ENCODE results near the gene APBB2.
"Not testable (repeated sequence)": the region's sequence is repeated elsewhere in the genome, so short reads cannot be mapped to it uniquely, and the experiment has no call there.

APBB2 gene

GRCh38 chr4:41155194-41155830 lies 59.0 kb downstream of the APBB2 start:
- DNase-seq, result no peak

GRCh38 chr4:41154814-41155177 lies 59.5 kb downstream of the APBB2 start:
- no peak for DNase-seq

DNA sequence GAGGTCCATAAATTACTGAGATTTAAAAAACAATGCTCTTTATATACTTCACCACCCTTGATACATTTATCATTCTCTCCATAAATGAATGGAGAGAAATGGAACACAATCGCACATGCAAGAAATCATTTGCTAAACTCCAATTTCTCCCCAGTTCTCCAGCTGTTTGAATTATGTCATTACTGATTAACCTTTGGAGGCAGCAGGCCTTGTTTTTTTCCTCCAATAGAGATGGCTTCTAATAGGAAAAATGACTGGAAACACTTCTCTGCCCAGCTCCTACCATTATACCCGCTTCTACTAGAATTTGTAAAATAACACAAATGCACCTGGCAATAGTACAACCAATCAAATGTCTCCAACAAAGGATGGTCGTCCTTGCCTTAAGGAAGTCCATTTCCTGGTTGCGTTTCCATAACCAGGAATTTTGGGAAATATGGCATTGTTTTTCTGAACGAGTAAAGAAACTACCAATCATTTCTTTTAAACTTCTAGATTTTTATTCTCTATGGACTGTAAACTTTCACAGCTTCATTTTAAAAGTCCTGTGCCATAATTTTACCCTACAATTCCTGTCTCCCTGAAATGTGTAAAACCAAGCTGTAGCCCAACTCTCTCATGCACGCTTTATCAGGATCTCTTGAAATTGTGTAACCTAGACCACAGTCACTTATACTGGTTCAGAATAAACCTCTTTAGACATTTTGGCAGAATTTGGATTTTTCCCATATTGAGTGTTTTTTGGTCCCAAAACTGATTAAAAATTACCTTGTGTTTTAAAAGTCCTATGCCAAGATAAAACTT lies 60.1 kb downstream of the APBB2 start:
- no peak for DNase-seq

DNA sequence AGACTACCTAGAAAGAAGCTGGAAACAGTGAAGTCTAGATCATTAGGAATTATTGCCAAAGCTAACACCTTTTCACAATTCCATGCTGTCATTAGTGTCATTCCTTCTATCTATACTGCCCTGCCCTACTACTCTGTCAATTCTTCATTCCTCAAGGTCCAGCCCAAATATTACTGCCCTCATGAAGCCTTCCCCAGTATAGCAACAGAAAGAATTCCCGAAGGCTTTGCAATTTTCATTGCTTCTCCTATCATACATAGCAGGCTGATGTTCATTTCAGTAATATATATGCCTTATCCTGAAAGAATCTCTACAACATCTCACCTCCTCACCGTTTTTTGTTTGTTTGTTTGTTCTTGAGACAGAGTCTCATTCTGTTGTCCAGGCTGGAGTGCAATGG lies 63.9 kb downstream of the APBB2 start:
- DNase-seq, result no peak

DNA sequence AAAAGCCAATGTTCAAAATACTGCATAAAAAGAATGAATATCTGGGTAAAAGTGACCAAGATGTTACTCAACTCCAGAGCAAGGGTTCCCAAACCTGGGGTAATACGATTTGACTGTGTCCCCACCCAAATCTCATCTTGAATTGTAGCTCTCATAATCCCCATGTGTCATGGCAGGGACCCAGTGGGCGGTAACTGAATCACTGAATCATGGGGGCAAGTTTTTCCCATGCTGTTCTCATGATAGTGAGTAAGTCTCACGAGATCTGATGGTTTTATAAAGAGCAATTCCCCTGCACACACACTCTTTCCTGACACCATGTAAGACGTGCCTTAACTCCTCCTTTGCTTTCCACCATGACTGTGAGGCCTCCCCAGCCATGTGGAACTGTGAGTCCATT lies 64.8 kb downstream of the APBB2 start:
- DNase-seq, result not testable (repeated sequence)

- no peak for DNase-seq
Measured at GRCh38 chr4:41148931-41149330, 65.4 kb downstream of the APBB2 start.

- no peak for DNase-seq
Measured at GRCh38 chr4:41148292-41148691, 66.0 kb downstream of the APBB2 start.

DNA sequence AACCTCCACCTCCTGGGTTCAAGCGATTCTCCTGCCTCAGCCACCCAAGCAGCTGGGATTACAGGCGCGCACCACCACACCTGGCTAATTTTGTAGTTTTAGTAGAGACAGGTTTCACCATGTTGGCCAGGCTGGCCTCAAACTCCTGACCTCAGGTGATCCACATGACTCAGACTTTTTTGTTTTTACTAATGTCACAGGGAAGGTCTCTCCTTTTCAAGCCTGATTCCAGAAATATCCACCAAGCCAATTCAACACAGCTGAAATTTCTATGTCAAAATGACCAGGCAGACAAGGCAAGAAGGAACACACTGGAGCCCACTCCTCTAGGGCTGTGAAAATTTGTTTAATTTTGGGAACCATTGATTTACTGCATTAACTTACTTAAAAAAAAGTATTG lies 66.8 kb downstream of the APBB2 start:
- not testable (repeated sequence) for DNase-seq

DNA sequence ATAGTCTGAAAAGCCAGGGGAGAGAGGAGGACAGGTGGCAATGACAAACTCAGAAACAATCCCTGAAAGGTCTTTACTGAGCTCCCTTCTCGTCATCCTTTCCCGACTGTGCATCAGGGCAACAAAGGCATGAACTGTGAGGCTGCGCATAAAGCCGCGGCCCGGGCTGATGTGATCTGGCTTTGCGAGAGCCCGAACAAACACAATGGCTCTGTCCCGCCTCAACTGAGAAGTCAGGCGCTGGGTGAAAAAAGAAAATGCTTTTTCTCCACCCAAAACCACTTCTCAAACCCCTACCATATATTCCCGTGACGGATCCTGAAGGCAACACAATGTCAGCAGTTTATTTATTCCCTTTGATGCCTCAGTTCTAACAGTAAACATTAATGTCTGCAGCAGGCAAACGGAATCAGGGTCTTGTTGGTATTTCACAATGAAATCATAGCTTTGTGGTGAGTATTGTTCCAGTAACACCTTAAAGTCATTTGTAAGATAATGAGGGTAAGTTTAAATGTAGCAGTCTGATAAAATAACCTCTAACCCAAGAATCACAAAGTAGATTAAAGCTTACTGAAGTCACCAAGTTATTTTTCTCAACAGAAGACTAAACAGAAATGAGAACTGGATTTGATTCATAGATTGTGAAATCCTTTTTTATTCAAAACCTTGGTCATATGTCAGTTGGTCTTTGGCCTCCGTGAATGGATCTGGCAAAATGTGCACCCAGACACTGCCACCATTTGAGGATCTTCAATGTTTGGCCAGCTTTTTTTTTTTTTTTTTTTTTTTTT lies 67.4 kb downstream of the APBB2 start:
- DNase-seq, result peak; percentile 8

GRCh38 chr4:41146196-41146595 lies 68.1 kb downstream of the APBB2 start:
- no peak for DNase-seq

DNA sequence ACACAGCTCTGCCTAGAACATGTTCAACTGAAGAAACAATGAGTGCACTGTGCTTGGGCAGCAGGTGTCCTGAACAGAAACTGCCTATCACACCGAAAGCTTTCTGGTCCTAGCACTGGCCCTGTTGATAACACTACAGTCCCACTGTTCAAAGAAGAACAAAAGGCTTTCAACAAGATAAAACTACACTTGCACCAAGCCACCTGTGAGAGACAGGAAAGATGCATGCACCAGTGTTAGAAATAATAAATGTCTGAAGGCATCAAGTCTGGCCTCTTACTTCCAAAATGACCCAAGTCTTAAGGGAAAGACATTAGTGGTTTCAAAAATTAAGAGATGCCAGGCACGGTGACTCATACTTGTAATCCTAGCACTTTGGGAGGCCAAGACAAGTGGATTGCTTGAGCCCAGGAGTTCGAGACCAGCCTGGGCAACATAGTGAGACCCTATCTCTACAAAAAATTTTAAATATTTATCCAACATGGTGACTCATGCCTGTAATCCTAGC lies 68.7 kb downstream of the APBB2 start:
- DNase-seq, result no peak

GRCh38 chr4:41144812-41145211 lies 69.5 kb downstream of the APBB2 start:
- no peak for DNase-seq

GRCh38 chr4:41144040-41144379 lies 70.3 kb downstream of the APBB2 start:
- no peak for DNase-seq

DNA sequence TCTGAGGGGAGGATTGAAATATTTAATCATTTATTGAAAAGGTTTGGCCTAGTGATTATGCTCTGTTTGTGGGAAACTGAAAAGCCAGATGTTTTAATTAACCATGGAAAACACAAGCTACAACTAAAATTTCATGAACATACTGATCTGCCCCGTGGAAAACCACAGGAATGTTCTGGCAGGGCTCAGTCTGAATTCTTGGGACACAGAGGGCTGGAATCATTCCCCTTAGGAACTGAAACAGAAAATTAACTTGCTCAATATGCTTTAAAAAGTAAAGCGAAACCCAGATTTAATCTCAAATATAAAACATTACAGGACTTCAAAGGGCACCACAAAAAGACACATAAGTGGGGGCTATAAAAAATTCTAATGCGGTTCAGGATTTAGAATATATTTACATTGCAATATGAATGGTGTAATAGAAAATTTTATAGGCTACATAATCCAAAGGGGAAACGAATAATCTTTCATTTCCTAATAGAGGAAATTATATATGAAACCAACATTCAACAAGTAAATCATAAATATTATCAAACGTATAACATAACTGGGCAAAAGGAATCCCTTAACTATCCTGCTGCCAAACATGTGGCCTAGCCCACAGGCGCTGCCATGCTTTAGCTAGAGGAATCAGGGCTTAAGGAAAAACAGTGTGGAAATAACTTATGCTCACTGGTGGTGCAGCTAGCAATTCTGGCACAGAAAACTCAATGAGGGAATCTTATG lies 70.9 kb downstream of the APBB2 start:
- no peak for DNase-seq

- DNase-seq, result no peak
Measured at GRCh38 chr4:41142376-41143310, 71.7 kb downstream of the APBB2 start.

GRCh38 chr4:41141900-41142299 lies 72.4 kb downstream of the APBB2 start:
- DNase-seq, result no peak

GRCh38 chr4:41140410-41140809 lies 73.9 kb downstream of the APBB2 start:
- DNase-seq, result no peak

DNA sequence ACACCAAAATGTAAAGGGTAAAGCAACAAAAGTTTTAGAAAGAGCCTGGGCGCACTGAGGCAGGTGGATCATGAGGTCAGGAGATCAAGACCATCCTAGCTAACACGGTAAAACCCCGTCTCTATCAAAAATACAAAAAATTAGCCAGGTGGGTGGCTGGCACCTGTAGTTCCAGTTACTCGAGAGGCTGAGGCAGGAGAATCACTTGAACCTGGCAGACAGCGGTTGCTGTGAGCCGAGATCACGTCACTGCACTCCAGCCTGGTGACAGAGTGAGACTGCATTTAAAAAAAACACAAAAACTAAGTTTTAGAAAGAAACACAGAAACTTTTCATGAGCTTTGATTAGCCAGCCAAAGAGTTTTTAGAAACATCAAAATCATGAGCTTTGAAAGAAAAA lies 76.5 kb downstream of the APBB2 start:
- DNase-seq, result no peak

DNA sequence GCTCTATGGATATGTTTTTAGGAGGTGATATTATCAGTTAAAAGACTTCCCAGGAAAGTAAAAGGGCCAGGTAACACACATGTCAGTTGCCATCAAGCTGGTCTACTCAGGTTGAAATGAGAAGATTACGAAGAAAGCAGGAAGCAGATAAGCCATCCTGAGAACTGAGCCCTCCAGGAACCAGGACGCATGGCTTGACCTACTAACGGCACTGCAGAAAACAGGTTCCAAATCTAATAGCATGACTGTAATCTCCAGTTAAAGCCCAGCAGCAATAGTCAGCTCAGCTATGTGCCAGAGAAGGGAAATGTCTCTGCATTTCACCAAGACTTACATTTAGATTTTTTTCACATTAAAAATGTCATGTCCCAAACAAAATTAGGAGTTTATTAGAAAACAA lies 77.9 kb downstream of the APBB2 start:
- no peak for DNase-seq

GRCh38 chr4:41135801-41136200 lies 78.5 kb downstream of the APBB2 start:
- no peak for DNase-seq

DNA sequence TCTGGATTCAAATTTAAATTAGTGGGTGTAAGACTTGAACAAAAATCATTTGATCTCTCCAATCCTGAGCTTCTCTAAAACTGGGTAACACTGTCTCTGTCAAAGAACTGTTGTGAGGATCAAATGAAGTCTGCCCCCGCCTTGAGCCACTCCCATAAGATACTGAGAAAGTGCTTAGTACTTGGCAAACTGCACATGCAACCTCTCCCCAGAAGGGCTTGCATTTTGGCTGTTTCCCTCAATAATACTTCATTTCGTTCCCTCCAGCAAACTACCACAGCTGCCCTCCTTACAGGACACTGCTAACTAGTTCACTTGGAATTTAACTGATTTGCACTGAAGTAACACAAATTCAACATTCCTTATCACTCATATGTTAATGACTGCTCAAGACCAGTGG lies 79.8 kb downstream of the APBB2 start:
- DNase-seq, result no peak

DNA sequence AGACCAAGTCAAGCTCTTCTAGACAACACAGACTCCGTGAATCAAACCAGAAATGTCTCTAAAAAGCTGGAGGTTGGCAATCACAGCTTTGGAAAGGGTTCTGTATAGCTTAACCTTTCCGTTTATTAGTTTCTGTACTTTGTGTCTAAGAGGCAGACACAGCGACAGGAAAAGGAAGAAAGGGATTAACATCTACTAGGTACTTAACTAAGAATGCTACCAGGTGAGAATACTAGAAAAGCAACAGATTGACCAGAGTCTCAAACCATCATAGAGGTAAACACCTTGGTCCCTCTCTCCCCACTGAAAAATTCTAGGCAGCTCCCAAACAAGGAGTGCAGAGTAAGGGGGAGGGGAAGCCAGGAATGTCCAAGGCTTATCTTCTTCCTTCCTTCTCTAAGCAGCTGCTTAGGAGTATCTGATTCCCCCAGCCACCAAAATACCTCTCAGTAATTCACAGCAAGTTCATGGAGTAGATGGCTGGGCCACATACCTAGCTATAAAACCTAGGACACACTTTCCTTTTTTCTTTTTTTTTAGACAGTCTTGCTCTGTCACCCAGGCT lies 80.8 kb downstream of the APBB2 start:
- no peak for DNase-seq

All from NCI-H774 (cell line).